Hepatocyte (in vitro differentiated cells): ENCODE results near the gene PYHIN1.

Experiments
- EZH2 ChIP-seq: fragments of 200-600 bp; sonication (generic); IDR thresholded peaks from 2 replicates; pipeline ENCODE4 v1.6.1; 2016; ENCODE audit warnings: antibody characterized with exemption, mild to moderate bottlenecking, borderline replicate concordance
- EZH2phosphoT487 ChIP-seq: fragments of 200-600 bp; sonication (generic); IDR thresholded peaks from one replicate; pipeline ENCODE4 v1.6.1; 2018; ENCODE audit warnings: antibody characterized with exemption, mild to moderate bottlenecking, low read depth, moderate library complexity; ENCODE audit not compliant: unreplicated experiment, severe bottlenecking
- TF ChIP-seq, protein P1 (sequence below): fragments of 200-600 bp; sonication (generic); IDR thresholded peaks from 2 replicates; pipeline ENCODE4 v1.5.1; 2016; ENCODE audit warnings: antibody characterized with exemption, mild to moderate bottlenecking; ENCODE audit not compliant: poor library complexity

DNA sequence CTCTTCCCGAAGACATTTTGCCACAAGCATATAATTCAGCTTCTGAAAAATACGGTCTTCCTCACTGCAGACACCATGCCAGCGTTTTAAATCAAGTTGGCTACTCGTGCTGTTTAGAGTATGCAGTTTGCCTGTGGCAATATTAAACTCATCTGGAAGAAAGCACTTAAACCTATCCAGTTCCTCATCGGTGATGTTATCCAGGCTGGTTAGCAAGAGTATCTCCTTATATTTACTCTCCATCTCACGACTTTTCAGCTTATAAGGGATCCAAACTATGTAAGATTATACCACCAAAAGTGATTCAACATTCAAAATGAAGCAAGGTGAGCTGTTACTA, 68.7 kb downstream of the PYHIN1 start:
- TF ChIP-seq, protein P1, sequence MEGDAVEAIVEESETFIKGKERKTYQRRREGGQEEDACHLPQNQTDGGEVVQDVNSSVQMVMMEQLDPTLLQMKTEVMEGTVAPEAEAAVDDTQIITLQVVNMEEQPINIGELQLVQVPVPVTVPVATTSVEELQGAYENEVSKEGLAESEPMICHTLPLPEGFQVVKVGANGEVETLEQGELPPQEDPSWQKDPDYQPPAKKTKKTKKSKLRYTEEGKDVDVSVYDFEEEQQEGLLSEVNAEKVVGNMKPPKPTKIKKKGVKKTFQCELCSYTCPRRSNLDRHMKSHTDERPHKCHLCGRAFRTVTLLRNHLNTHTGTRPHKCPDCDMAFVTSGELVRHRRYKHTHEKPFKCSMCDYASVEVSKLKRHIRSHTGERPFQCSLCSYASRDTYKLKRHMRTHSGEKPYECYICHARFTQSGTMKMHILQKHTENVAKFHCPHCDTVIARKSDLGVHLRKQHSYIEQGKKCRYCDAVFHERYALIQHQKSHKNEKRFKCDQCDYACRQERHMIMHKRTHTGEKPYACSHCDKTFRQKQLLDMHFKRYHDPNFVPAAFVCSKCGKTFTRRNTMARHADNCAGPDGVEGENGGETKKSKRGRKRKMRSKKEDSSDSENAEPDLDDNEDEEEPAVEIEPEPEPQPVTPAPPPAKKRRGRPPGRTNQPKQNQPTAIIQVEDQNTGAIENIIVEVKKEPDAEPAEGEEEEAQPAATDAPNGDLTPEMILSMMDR, result no peak
- TF ChIP-seq EZH2phosphoT487 (no peak), EZH2 (no peak)
